Fibroblast of lung (primary cell): Measurements from ENCODE around the gene TPD52L1. TPM values are rescaled to one million over a fixed set of nuclear protein-coding genes. Genes with fewer than 3 reads are reported as not detected.
"Not testable (repeated sequence)": the region's sequence is repeated elsewhere in the genome, so short reads cannot be mapped to it uniquely, and the experiment has no call there.

ENCODE experiments used
- DNase-seq, 2 donors: peaks; one replicate each; pipeline versions ENCODE4 v3.0.0 to v3.0.0-alpha.2; 2010; ENCODE audit warnings: low read depth in 2 of 2
- H2AFZ ChIP-seq: 2 replicates; pipeline ENCODE4 v1.5.1; 2012; ENCODE audit warnings: low read length, control low read depth, inconsistent platforms
- H3K27ac ChIP-seq: 2 replicates; pipeline ENCODE4 v1.5.1; 2011; ENCODE audit warnings: low read length, control low read depth; ENCODE audit not compliant: insufficient read depth
- H3K27me3 ChIP-seq: 2 replicates; pipeline ENCODE4 v1.5.1; 2011; ENCODE audit warnings: mild to moderate bottlenecking, low read length; ENCODE audit not compliant: control insufficient read depth, insufficient read depth
- H3K36me3 ChIP-seq: 2 replicates; pipeline ENCODE4 v1.5.1; 2011; ENCODE audit warnings: low read length; ENCODE audit not compliant: control insufficient read depth, insufficient read depth
- H3K4me1 ChIP-seq: 2 replicates; pipeline ENCODE4 v1.5.1; 2011; ENCODE audit warnings: low read length; ENCODE audit not compliant: control insufficient read depth, insufficient read depth; ENCODE audit errors: extremely low read depth
- H3K4me2 ChIP-seq: 2 replicates; pipeline ENCODE4 v1.5.1; 2011; ENCODE audit warnings: low read length, control low read depth; ENCODE audit not compliant: insufficient read depth; ENCODE audit errors: extremely low read depth
- H3K4me3 ChIP-seq, 4 experiments: fragments of 200-600 bp in 1 of 4; sonication (generic) in 1 of 4; replicated peaks in 1 of 4; 2 replicates each; pipeline ENCODE4 v1.5.1; 2011 to 2016; ENCODE audit warnings: low read length in 4 of 4, low read depth in 3 of 4, mild to moderate bottlenecking in 3 of 4, control low read depth in 2 of 4, inconsistent platforms in 1 of 4, mixed read lengths in 1 of 4; ENCODE audit not compliant: insufficient read depth in 1 of 4; ENCODE audit errors: control extremely low read depth in 1 of 4
- H3K79me2 ChIP-seq: 2 replicates; pipeline ENCODE4 v1.5.1; 2012; ENCODE audit warnings: mild to moderate bottlenecking, low read length, inconsistent platforms; ENCODE audit not compliant: control insufficient read depth, insufficient read depth
- H3K9ac ChIP-seq: 2 replicates; pipeline ENCODE4 v1.5.1; 2011; ENCODE audit warnings: mild to moderate bottlenecking, low read length, control low read depth; ENCODE audit not compliant: insufficient read depth
- H3K9me3 ChIP-seq: 2 replicates; pipeline ENCODE4 v1.5.1; 2012; ENCODE audit warnings: low read depth, low read length; ENCODE audit not compliant: control insufficient read depth, insufficient read depth
- H4K20me1 ChIP-seq: 2 replicates; pipeline ENCODE4 v1.5.1; 2011; ENCODE audit warnings: low read length; ENCODE audit not compliant: control insufficient read depth, insufficient read depth; ENCODE audit errors: extremely low read depth
- CTCF ChIP-seq, 2 donors: IDR thresholded peaks in 1 of 2; conservative IDR thresholded peaks in 1 of 2; 1 replicate in 1 of 2; 2 replicates in 1 of 2; pipeline ENCODE4 v1.5.1; 2011 to 2012; ENCODE audit warnings: low read length in 2 of 2, control low read depth in 1 of 2, inconsistent platforms in 1 of 2, low read depth in 1 of 2, mild to moderate bottlenecking in 1 of 2
- EZH2 ChIP-seq: IDR thresholded peaks from 2 replicates; pipeline ENCODE4 v1.5.1; 2012; ENCODE audit warnings: low read length, control low read depth, mild to moderate bottlenecking; ENCODE audit errors: missing control alignments
- polyA plus RNA-seq, 2 donors: library from polyadenylated mRNA; depleted of rRNA in 1 of 2; stranded (reverse) in 1 of 2; unstranded in 1 of 2; fragments of >200 nt; gene quantifications; 2 replicates each; pipeline ENCODE4 v1.2.1, GENCODE V29; 2011 to 2012; ENCODE audit warnings: missing spikeins in 1 of 2
- total RNA-seq: library from RNA; depleted of rRNA; stranded (reverse); fragments of >200 nt; gene quantifications from 2 replicates; pipeline ENCODE4 v1.2.1, GENCODE V29; 2014

TPD52L1 gene
- total and polyA plus RNA-seq, 2 donors (not counting 1 experiment from before 2014, with no cell fraction given), result 41.0 to 75.9 TPM

- no peak overlapping the region for H3K9ac ChIP-seq
- no peak overlapping the region for H2AFZ ChIP-seq
- H3K27ac ChIP-seq, result no peak overlapping the region
Measured at GRCh38 chr6:125124049-125124669, 29.4 kb upstream of the TPD52L1 start.

DNA sequence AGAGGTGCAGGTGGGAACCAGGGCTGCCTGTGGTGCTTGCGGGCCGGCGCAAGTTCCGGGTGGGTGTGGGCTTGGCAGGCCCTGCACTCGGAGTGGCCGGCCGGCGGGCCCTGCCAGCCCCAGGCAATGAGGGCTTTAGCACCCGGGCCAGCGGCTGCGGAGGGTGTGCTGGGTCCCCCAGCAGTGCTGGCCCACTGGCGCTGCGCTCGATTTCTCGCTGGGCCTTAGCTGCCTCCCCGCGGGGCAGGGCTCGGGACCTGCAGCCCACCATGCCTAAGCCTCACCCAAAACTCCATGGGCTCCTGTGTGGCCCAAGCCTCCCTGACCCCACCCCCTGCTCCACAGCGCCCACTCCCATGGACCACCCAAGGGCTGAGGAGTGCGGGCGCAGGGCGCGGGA is 27.7 kb upstream of the TPD52L1 start:
- H3K4me2 ChIP-seq, H3K9ac ChIP-seq, H3K36me3 ChIP-seq, H3K27me3 ChIP-seq, H2AFZ ChIP-seq, H3K79me2 ChIP-seq, H3K9me3 ChIP-seq, DNase-seq, H3K4me1 ChIP-seq, H3K4me3 ChIP-seq, H4K20me1 ChIP-seq, H3K27ac ChIP-seq: not testable (repeated sequence)

More at GRCh38 chr6:125124049-125124669, 29.4 kb upstream of the TPD52L1 start:
- H3K4me1 ChIP-seq, result no peaks in the 10 kb centered on the region
- TF ChIP-seq CTCF (conservative IDR thresholded peaks at IDR 0.05 in 1 of 2, IDR thresholded peaks at IDR 0.05 in 1 of 2; ENCODE audit: low read depth in 1 of 2, low read length in 2 of 2), result no peak
- TF ChIP-seq EZH2, result no peak
- no peak overlapping the region for H3K4me3 ChIP-seq
- no peaks in the 10 kb centered on the region for H3K9me3 ChIP-seq
- no peaks in the 10 kb centered on the region for H4K20me1 ChIP-seq
- no peaks in the 10 kb centered on the region for H3K27me3 ChIP-seq
- peak in 1 of 2 donors; percentile 59 for DNase-seq
- H3K36me3 ChIP-seq, result no peaks in the 10 kb centered on the region
- H3K79me2 ChIP-seq, result no peaks in the 10 kb centered on the region
- no peak overlapping the region for H3K4me2 ChIP-seq

GRCh38 chr6:125129354-125129753 is 24.2 kb upstream of the TPD52L1 start:
- Histone ChIP-seq H3K4me2 (no peak overlapping the region), H3K4me3 (no peak overlapping the region), H3K79me2 (no peaks in the 10 kb centered on the region), H3K27ac (no peak overlapping the region), H3K36me3 (no peaks in the 10 kb centered on the region), H3K9me3 (no peaks in the 10 kb centered on the region), H3K4me1 (no peaks in the 10 kb centered on the region), H2AFZ (no peak overlapping the region), H4K20me1 (no peaks in the 10 kb centered on the region), H3K27me3 (no peaks in the 10 kb centered on the region), H3K9ac (no peak overlapping the region)
- TF ChIP-seq CTCF (conservative IDR thresholded peaks at IDR 0.05 in 1 of 2, IDR thresholded peaks at IDR 0.05 in 1 of 2; ENCODE audit: low read depth in 1 of 2, low read length in 2 of 2), result no peak
- no peak for TF ChIP-seq EZH2
- DNase-seq, result no peak
